GM12873 (cell line): ENCODE results near the gene SUSD6.

Experiments
- TF ChIP-seq, protein P1 (sequence below): IDR thresholded peaks from 2 replicates; pipeline ENCODE4 v1.5.1; 2012; ENCODE audit warnings: low read depth, mild to moderate bottlenecking, moderate library complexity, low read length, control low read depth; ENCODE audit not compliant: insufficient read depth; ENCODE audit errors: missing control alignments

SUSD6 gene

DNA sequence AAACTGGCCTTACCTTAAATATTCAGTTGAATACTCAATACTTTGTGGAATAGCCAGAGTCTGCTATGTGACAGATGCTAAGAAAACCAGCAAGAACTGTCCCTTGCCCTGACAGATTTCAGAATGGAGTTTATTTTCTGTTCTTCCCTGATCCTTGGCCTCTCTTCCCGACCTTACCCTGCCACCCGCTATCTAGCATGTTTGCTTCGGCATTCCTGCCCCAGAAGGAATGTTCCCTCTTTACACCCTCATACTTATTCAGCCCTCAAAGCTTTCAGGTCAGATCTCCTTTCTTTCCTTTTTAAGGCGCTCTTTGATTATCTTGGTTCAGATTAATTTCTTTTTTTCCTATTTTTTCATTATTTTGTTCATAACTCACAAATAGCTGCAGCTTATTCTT lies 21.8 kb downstream of the SUSD6 start:
- TF ChIP-seq, protein P1, sequence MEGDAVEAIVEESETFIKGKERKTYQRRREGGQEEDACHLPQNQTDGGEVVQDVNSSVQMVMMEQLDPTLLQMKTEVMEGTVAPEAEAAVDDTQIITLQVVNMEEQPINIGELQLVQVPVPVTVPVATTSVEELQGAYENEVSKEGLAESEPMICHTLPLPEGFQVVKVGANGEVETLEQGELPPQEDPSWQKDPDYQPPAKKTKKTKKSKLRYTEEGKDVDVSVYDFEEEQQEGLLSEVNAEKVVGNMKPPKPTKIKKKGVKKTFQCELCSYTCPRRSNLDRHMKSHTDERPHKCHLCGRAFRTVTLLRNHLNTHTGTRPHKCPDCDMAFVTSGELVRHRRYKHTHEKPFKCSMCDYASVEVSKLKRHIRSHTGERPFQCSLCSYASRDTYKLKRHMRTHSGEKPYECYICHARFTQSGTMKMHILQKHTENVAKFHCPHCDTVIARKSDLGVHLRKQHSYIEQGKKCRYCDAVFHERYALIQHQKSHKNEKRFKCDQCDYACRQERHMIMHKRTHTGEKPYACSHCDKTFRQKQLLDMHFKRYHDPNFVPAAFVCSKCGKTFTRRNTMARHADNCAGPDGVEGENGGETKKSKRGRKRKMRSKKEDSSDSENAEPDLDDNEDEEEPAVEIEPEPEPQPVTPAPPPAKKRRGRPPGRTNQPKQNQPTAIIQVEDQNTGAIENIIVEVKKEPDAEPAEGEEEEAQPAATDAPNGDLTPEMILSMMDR = no peak

DNA sequence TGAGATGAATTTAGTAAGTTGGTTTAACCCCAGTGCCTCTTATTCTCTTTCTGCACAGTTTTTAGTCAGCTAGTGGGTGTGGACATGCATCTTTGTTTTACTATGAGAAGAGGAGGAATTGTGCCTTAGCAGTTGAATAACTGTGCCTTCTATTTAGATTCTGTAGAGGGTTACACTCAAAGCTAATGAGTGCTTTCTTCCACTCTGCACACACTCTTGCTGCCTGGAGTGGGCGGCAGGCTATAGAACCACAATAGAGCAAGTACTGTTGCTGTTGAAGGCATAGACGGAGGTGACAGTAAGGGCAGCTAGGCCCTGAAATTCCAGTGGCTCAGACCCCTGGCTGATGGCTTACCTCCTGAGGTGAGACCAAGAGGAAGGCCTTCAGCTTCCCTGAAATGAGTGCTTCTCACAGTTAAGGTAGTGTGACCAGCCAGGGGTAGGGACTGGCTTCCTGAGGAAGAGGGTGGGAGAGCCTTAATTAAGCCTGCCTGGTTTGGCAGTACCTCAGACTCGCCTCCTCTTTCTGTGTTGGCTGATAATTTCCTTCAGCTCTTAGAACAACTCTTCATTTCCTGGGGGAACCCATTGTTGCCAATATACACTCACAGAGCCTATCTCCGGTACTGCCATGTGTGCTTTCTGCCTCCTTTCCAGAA lies 24.7 kb downstream of the SUSD6 start:
- TF ChIP-seq, protein P1 = no peak

- TF ChIP-seq, protein P1 = no peak
Observed at GRCh38 chr14:69636718-69637480, 25.5 kb downstream of the SUSD6 start.

DNA sequence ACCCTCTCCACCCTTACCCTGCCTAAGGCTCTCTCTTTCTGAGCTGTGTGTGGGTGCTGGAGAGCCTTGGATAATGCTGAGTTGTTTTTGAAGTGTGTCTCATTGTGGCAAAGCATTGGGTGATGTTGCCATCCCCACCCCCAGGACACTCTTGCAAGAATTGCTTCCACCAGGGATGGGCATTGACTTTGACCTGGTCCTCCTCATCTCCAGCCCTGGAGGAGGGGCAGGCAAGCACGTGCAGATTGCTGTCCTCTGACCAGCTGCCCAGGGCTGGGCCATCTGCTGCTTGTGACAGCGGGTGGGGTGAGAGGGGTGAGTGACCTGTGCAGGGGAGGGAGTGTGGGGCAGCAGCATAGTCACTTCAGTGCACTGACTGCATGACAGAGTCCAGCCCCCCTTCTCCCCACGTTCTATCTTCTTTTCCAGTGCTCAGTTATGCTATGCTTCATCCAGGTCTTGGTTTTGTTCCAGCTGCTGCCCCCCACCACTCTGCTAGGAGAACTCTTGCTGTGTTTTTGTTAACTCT lies 26.2 kb downstream of the SUSD6 start:
- TF ChIP-seq, protein P1 = no peak

GRCh38 chr14:69640931-69641330 lies 29.5 kb downstream of the SUSD6 start:
- TF ChIP-seq, protein P1 = no peak

GRCh38 chr14:69643430-69644200 lies 32.2 kb downstream of the SUSD6 start:
- TF ChIP-seq, protein P1 = no peak

GRCh38 chr14:69644814-69645213 lies 33.4 kb downstream of the SUSD6 start:
- TF ChIP-seq, protein P1 = no peak
